ENCODE data around the gene ERN1.
"Not testable (repeated sequence)": the region's sequence is repeated elsewhere in the genome, so short reads cannot be mapped to it uniquely, and the experiment has no call there.

Gene ERN1

GRCh38 chr17:64129765-64130558 lies at the start of gene ERN1:
Gene ERN1, minus strand, starts transcription at chr17:64130144. Its CDS starts 115 bp downstream, at chr17:64130029.
- DNase-seq: peak; percentile 44 to 98 (median 92)

- DNase-seq: not testable (repeated sequence)
These were observed 49.1 kb upstream of the ERN1 start for GRCh38 chr17:64179024-64179423.

- DNase-seq: no peak
These were observed 48.3 kb upstream of the ERN1 start for GRCh38 chr17:64178011-64178825.

- no peak for DNase-seq
These were observed 47.5 kb upstream of the ERN1 start for GRCh38 chr17:64177311-64178010.

- no peak for DNase-seq
These were observed 46.6 kb upstream of the ERN1 start for GRCh38 chr17:64176556-64176955.

GRCh38 chr17:64174686-64175456 lies 44.9 kb upstream of the ERN1 start:
- DNase-seq: peak in 27 of 51 donors; percentile 15 to 53 (median 27)

- no peak for DNase-seq
These were observed 43.7 kb upstream of the ERN1 start for GRCh38 chr17:64173646-64174045.

GRCh38 chr17:64172510-64172909 lies 42.6 kb upstream of the ERN1 start:
- DNase-seq: no peak

GRCh38 chr17:64171041-64171440 lies 41.1 kb upstream of the ERN1 start:
- no peak for DNase-seq

- no peak for DNase-seq
These were observed 40.3 kb upstream of the ERN1 start for GRCh38 chr17:64170286-64170685.

- not testable (repeated sequence) for DNase-seq
These were observed 37.7 kb upstream of the ERN1 start for GRCh38 chr17:64167666-64168065.

GRCh38 chr17:64166876-64167275 lies 36.9 kb upstream of the ERN1 start:
- DNase-seq: no peak

GRCh38 chr17:64165347-64165746 lies 35.4 kb upstream of the ERN1 start:
- DNase-seq: no peak

- DNase-seq: no peak
These were observed 34.8 kb upstream of the ERN1 start for GRCh38 chr17:64164596-64165285.

GRCh38 chr17:64163468-64163867 lies 33.5 kb upstream of the ERN1 start:
- DNase-seq: no peak

GRCh38 chr17:64162554-64162953 lies 32.6 kb upstream of the ERN1 start:
- DNase-seq: no peak

GRCh38 chr17:64161380-64162176 lies 31.6 kb upstream of the ERN1 start:
- DNase-seq: no peak

- no peak for DNase-seq
These were observed 30.4 kb upstream of the ERN1 start for GRCh38 chr17:64160378-64160777.

- no peak for DNase-seq
These were observed 29.1 kb upstream of the ERN1 start for GRCh38 chr17:64158831-64159590.

Data from hypothalamus (tissue), 51 donors.